Activated naive CD8-positive, alpha-beta T cell treated with anti-CD3 and anti-CD28 coated beads for 36 hours (primary cell): Measurements from ENCODE around the gene LPO. TPM values are rescaled to one million over a fixed set of nuclear protein-coding genes. Genes with fewer than 3 reads are reported as not detected.

Experiments used
- DNase-seq: peaks from one replicate; pipeline ENCODE4 v3.0.0; 2021
- H3K27ac Mint-ChIP-seq: one replicate; pipeline ENCODE4 v1.8.0; 2022; ENCODE audit warnings: mild to moderate bottlenecking, moderate library complexity, mixed read lengths
- H3K27me3 Mint-ChIP-seq: one replicate; pipeline ENCODE4 v1.8.0; 2022; ENCODE audit warnings: mild to moderate bottlenecking, mixed read lengths
- H3K36me3 Mint-ChIP-seq: one replicate; pipeline ENCODE4 v1.8.0; 2021; ENCODE audit warnings: mild to moderate bottlenecking, mixed read lengths
- H3K4me1 Mint-ChIP-seq: one replicate; pipeline ENCODE4 v1.8.0; 2021; ENCODE audit warnings: mixed read lengths
- H3K4me3 Mint-ChIP-seq: one replicate; pipeline ENCODE4 v1.8.0; 2022; ENCODE audit warnings: mild to moderate bottlenecking, moderate library complexity, mixed read lengths
- H3K9me3 Mint-ChIP-seq: one replicate; pipeline ENCODE4 v1.8.0; 2022; ENCODE audit warnings: mixed read lengths
- total RNA-seq, 2 experiments: library from RNA; stranded (reverse); gene quantifications; one replicate each; pipeline ENCODE4 v1.2.3, GENCODE V29; 2021

The LPO gene
- total RNA-seq, 2 experiments from 2014 or later: not detected

GRCh38 chr17:58277107-58277801 lies 38.9 kb downstream of the LPO start:
- Mint-ChIP-seq H3K27ac (no peak overlapping the region), H3K4me1 (peaks cover 5% of the 10 kb centered on the region), H3K9me3 (no peaks in the 10 kb centered on the region), H3K36me3 (no peaks in the 10 kb centered on the region), H3K27me3 (peaks cover 33% of the 10 kb centered on the region), H3K4me3 (no peak overlapping the region)
- DNase-seq: no peak

GRCh38 chr17:58277802-58278595 lies 39.6 kb downstream of the LPO start:
- H3K36me3 Mint-ChIP-seq: no peaks in the 10 kb centered on the region
- no peaks in the 10 kb centered on the region for H3K9me3 Mint-ChIP-seq
- DNase-seq: no peak
- peaks cover 5% of the 10 kb centered on the region for H3K4me1 Mint-ChIP-seq
- H3K4me3 Mint-ChIP-seq: no peak overlapping the region
- H3K27me3 Mint-ChIP-seq: peaks cover 33% of the 10 kb centered on the region
- H3K27ac Mint-ChIP-seq: no peak overlapping the region

GRCh38 chr17:58278661-58279015 lies 40.3 kb downstream of the LPO start:
- H3K27ac Mint-ChIP-seq: no peak overlapping the region
- H3K36me3 Mint-ChIP-seq: no peaks in the 10 kb centered on the region
- H3K27me3 Mint-ChIP-seq: peaks cover 35% of the 10 kb centered on the region
- no peak for DNase-seq
- H3K4me1 Mint-ChIP-seq: peaks cover 5% of the 10 kb centered on the region
- H3K4me3 Mint-ChIP-seq: no peak overlapping the region
- H3K9me3 Mint-ChIP-seq: no peaks in the 10 kb centered on the region

DNA sequence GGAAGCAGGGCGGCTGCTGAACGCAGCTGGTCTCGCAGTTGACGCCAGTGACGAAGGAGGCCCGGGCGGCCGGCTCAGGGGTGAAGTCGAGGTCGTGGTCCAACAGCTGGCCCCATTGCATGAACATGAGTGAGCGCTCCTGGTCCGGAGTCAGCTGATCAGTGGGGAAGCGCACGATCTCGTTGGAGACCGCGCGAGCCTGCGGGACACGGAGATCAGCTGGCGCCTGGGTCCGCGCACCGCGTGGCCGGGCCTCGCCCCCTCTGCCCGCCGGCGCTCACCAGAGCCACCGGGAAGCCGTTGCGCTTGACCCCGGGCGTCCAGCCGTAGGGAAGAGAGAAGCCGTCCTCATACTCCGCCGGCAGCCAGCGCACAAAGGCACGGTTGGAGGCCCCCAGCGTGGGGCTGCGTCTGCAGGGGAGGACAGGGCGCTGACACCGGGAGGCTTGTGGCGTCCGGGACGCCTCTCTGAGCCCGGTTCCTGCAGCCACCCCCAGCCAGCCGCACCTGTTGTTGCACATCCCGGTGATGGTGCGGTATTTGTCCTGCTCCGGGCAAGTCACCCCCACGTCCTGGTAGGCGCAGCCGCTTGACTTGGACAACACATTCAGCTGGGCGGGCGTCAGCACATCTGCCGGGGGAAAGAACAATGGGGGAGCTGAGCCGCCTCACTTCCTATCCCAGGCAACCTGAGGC lies 40.8 kb downstream of the LPO start:
- H3K9me3 Mint-ChIP-seq: no peaks in the 10 kb centered on the region
- H3K36me3 Mint-ChIP-seq: no peaks in the 10 kb centered on the region
- no peak overlapping the region for H3K27ac Mint-ChIP-seq
- H3K4me3 Mint-ChIP-seq: no peak overlapping the region
- no peak for DNase-seq
- peaks cover 5% of the 10 kb centered on the region for H3K4me1 Mint-ChIP-seq
- peaks cover 39% of the 10 kb centered on the region for H3K27me3 Mint-ChIP-seq

- DNase-seq: no peak
- H3K9me3 Mint-ChIP-seq: no peaks in the 10 kb centered on the region
- no peak overlapping the region for H3K4me3 Mint-ChIP-seq
- H3K36me3 Mint-ChIP-seq: no peaks in the 10 kb centered on the region
- peaks cover 45% of the 10 kb centered on the region for H3K27me3 Mint-ChIP-seq
- no peak overlapping the region for H3K27ac Mint-ChIP-seq
- H3K4me1 Mint-ChIP-seq: peaks cover 5% of the 10 kb centered on the region
Measured at GRCh38 chr17:58279736-58280479, 41.5 kb downstream of the LPO start.

GRCh38 chr17:58280480-58281217 lies 42.3 kb downstream of the LPO start, which contains the start of gene MPO:
Gene MPO, minus strand, starts transcription at chr17:58280935. Its CDS starts 177 bp downstream, at chr17:58280758.
- Mint-ChIP-seq H3K4me3 (no peak within 1 kb of the TSS), H3K9me3 (no peaks in the 10 kb centered on the region), H3K27me3 (peaks cover 46% of the 10 kb centered on the region), H3K36me3 (no peaks in the 10 kb centered on the region), H3K27ac (no peak within 1 kb of the TSS), H3K4me1 (peaks cover 5% of the 10 kb centered on the region)
- DNase-seq: no peak

DNA sequence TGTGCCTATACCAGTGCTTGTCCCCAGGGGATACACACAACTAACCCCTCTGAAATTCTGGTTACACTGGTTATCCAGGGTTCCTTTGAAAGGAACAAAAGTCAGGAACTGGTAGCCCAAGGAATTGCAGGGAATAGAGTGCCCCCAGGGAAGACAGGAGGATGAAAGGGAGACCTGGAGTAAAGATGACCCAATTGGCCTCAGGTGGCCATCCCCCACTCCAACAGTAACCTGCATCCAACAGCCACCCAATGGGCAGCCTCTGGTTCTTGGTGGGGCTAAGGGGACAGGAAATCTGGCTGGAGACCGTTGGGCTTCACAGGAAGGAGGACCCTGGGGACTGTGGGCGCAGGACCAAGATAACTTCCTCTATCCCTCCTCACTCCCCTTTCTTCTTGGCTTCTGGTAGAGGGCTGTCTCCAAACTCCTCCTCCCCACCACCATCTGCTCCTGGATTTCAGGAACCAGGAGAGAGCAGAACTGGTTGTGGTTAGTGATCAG lies 43.2 kb downstream of the LPO start:
- no peak overlapping the region for H3K4me3 Mint-ChIP-seq
- H3K27ac Mint-ChIP-seq: no peak overlapping the region
- peaks cover 42% of the 10 kb centered on the region for H3K27me3 Mint-ChIP-seq
- peaks cover 5% of the 10 kb centered on the region for H3K4me1 Mint-ChIP-seq
- H3K9me3 Mint-ChIP-seq: no peaks in the 10 kb centered on the region
- no peak for DNase-seq
- H3K36me3 Mint-ChIP-seq: no peaks in the 10 kb centered on the region

GRCh38 chr17:58282442-58282841 lies 44.1 kb downstream of the LPO start:
- H3K27ac Mint-ChIP-seq: no peak overlapping the region
- H3K4me3 Mint-ChIP-seq: no peak overlapping the region
- peaks cover 47% of the 10 kb centered on the region for H3K27me3 Mint-ChIP-seq
- no peak for DNase-seq
- H3K9me3 Mint-ChIP-seq: no peaks in the 10 kb centered on the region
- H3K4me1 Mint-ChIP-seq: peaks cover 5% of the 10 kb centered on the region
- H3K36me3 Mint-ChIP-seq: no peaks in the 10 kb centered on the region

- H3K27me3 Mint-ChIP-seq: peaks cover 37% of the 10 kb centered on the region
- H3K36me3 Mint-ChIP-seq: no peaks in the 10 kb centered on the region
- peaks cover 5% of the 10 kb centered on the region for H3K4me1 Mint-ChIP-seq
- H3K9me3 Mint-ChIP-seq: no peaks in the 10 kb centered on the region
- DNase-seq: no peak
- H3K4me3 Mint-ChIP-seq: no peak overlapping the region
- no peak overlapping the region for H3K27ac Mint-ChIP-seq
Measured at GRCh38 chr17:58283674-58284612, 45.6 kb downstream of the LPO start.

DNA sequence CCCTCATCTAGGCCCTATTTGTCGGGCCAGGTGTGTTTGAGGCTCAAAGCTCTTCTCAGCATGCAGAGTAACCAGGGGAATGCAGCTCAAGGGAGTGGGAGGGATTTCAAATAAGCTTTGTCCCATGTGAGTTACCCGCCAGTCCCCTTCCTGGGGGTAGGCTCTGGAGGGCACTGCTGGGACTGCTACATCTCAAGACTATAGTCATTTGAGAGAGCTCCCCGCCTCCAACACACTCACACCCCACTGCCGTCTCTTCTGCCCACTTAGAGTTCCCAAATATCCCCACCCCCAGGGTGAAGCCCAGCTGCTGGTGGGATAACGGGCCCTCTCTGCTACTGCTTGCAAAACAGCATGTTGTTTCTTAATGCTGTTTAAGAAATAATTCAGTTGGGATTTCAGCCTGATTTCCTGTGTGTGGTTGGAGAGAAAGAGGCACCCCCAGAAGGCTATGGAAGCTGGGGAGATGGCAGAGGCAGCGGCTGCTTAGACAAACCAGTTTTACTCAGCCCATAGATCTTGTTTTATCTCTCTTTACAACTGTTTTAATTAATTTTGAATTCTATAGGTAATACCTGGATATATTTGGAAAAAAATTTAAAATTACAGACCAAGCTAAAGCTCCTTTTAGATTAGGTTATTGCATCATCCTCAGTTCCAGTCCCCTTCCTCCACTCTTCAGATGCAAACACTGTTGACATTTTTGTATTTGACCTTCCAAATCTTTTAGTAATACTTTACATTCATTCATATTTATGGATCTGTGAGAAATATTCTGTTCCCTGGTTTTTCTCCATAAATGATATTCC lies 46.4 kb downstream of the LPO start:
- H3K4me3 Mint-ChIP-seq: no peak overlapping the region
- no peaks in the 10 kb centered on the region for H3K36me3 Mint-ChIP-seq
- no peak for DNase-seq

GRCh38 chr17:58285422-58285810 lies 47.0 kb downstream of the LPO start:
- no peaks in the 10 kb centered on the region for H3K9me3 Mint-ChIP-seq
- H3K4me3 Mint-ChIP-seq: no peak overlapping the region
- DNase-seq: no peak
- no peaks in the 10 kb centered on the region for H3K36me3 Mint-ChIP-seq
- no peaks in the 10 kb centered on the region for H3K4me1 Mint-ChIP-seq
- H3K27ac Mint-ChIP-seq: no peak overlapping the region
- H3K27me3 Mint-ChIP-seq: peaks cover 30% of the 10 kb centered on the region

More for the DNA sequence above, 46.4 kb downstream of the LPO start:
- peaks cover 32% of the 10 kb centered on the region for H3K27me3 Mint-ChIP-seq
- H3K27ac Mint-ChIP-seq: no peak overlapping the region
- no peaks in the 10 kb centered on the region for H3K9me3 Mint-ChIP-seq
- peaks cover 2% of the 10 kb centered on the region for H3K4me1 Mint-ChIP-seq

DNA sequence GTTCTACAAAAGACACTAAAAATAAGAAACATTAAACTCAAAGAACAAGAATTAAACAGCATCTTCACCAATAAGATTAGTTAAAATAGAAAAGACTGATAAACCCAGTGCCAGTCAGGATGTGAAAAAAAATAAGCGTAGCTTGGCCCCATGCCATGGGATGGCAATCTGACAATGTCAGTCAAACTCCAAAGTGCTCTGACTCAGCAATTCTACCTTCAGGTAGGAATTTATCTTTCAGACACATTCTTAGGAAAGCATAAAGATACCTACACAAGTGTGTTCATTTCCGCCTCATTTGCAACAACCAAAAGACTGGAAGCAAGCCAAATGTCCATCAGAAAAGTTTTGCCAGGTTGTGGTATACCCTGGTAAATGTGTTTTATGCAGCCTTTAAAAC lies 51.5 kb downstream of the LPO start:
- Mint-ChIP-seq H3K9me3 (peaks cover 1% of the 10 kb centered on the region), H3K4me3 (no peak overlapping the region), H3K27ac (no peak overlapping the region), H3K4me1 (no peaks in the 10 kb centered on the region), H3K36me3 (no peaks in the 10 kb centered on the region), H3K27me3 (peaks cover 27% of the 10 kb centered on the region)
- DNase-seq: no peak

GRCh38 chr17:58291246-58291645 lies 52.9 kb downstream of the LPO start:
- no peak overlapping the region for H3K4me3 Mint-ChIP-seq
- no peak for DNase-seq
- no peaks in the 10 kb centered on the region for H3K36me3 Mint-ChIP-seq
- H3K27ac Mint-ChIP-seq: no peak overlapping the region
- peaks cover 1% of the 10 kb centered on the region for H3K9me3 Mint-ChIP-seq
- H3K4me1 Mint-ChIP-seq: no peaks in the 10 kb centered on the region
- peaks cover 26% of the 10 kb centered on the region for H3K27me3 Mint-ChIP-seq
